Gastrocnemius medialis (tissue), 4 donors: Measurements from ENCODE around the gene UNC119. TPM values are rescaled to one million over a fixed set of nuclear protein-coding genes. Genes with fewer than 3 reads are reported as not detected.
A peak's percentile ranks its signal among the peaks of the same experiment; 100 is the strongest.

Experiments
- ATAC-seq, 2 donors: fragments of 150-250 bp; one replicate each; pipeline ENCODE4 v1.9.1; 2016
- DNase-seq, 2 donors: peaks; one replicate each; pipeline ENCODE4 v3.0.0-alpha.2; 2019
- H3K27ac ChIP-seq, 4 donors: fragments of 200-600 bp; sonication (generic); 1 replicate in 1 of 4; 2 replicates in 3 of 4; pipeline ENCODE4 v1.5.1; 2016 to 2018; ENCODE audit warnings: mild to moderate bottlenecking in 2 of 4, moderate library complexity in 1 of 4
- H3K27me3 ChIP-seq, 3 donors: fragments of 200-600 bp; sonication (generic) in 2 of 3; 1 replicate in 1 of 3; 2 replicates in 2 of 3; pipeline versions ENCODE4 v1.5.1 to v1.6.0; 2016 to 2019; ENCODE audit warnings: mild to moderate bottlenecking in 1 of 3, moderate library complexity in 1 of 3
- H3K36me3 ChIP-seq, 2 donors: fragments of 200-600 bp; sonication (generic) in 1 of 2; one replicate each; pipeline ENCODE4 v1.5.1; 2017 to 2018
- H3K4me1 ChIP-seq, 2 donors: fragments of 200-600 bp; sonication (generic) in 1 of 2; one replicate each; pipeline ENCODE4 v1.5.1; 2016 to 2017; ENCODE audit warnings: mild to moderate bottlenecking in 2 of 2
- H3K4me3 ChIP-seq, 4 donors: fragments of 200-600 bp; sonication (generic) in 3 of 4; 1 replicate in 1 of 4; 2 replicates in 3 of 4; pipeline ENCODE4 v1.5.1; 2016 to 2019; ENCODE audit warnings: mild to moderate bottlenecking in 2 of 4
- H3K9me3 ChIP-seq, 3 donors: fragments of 200-600 bp; sonication (generic) in 2 of 3; 1 replicate in 1 of 3; 2 replicates in 2 of 3; pipeline ENCODE4 v1.5.1; 2016 to 2019
- POLR2A ChIP-seq, 2 donors: fragments of 450-650 bp; IDR thresholded peaks; one replicate each; pipeline ENCODE4 v1.6.1; 2017; ENCODE audit warnings: antibody characterized with exemption in 2 of 2, mild to moderate bottlenecking in 2 of 2, moderate library complexity in 2 of 2
- in situ Hi-C, 4 donors: fragments of 200-750 bp; cut with MboI; loops; one replicate each; pipeline versions ENCODE4 v1.15.0 to v1.8.0; 2017; ENCODE audit warnings: low sequenced_read_pairs in 4 of 4
- intact Hi-C: fragments of 100-400 bp; cut with DNase I; formaldehyde crosslinking; loops from one replicate; pipeline ENCODE4 v1.15.1; 2023; ENCODE audit warnings: low total_unique reads
- total RNA-seq, 4 donors: library from RNA; depleted of rRNA; stranded (reverse); fragments of >200 nt; gene quantifications; one replicate each; pipeline versions ENCODE4 v1.1.0 to v1.2.3, GENCODE V29; 2016
- TF ChIP-seq, protein P1 (sequence below), 5 experiments: fragments of 450-650 bp in 3 of 5; fragments of 200-600 bp in 2 of 5; sonication (generic) in 2 of 5; IDR thresholded peaks in 4 of 5; conservative IDR thresholded peaks in 1 of 5; 1 replicate in 4 of 5; 2 replicates in 1 of 5; pipeline ENCODE4 v1.5.1; 2016 to 2019; ENCODE audit warnings: antibody characterized with exemption in 5 of 5, mild to moderate bottlenecking in 3 of 5, moderate library complexity in 3 of 5

Gene UNC119
- total RNA-seq, 4 donors from 2014 or later, result 3.1 to 10.2 (median 6.3) TPM

- intact Hi-C loops, result loop anchor here (2.0 kb wide), 1 partner anchor 73 kb away; the partner anchor contains the start of gene BLTP2
- DNase-seq (peak; percentile 95 to 96), ATAC-seq (peak; percentile 93 to 97)
- Histone ChIP-seq H3K9me3 (no peaks in the 10 kb centered on the region), H3K4me3 (peak within 1 kb of the TSS; percentile 70 to 98 (median 89)), H3K4me1 (peaks cover 20 to 25% of the 10 kb centered on the region in 2 donors), H3K36me3 (no peaks in the 10 kb centered on the region), H3K27ac (peak within 1 kb of the TSS; percentile 84 to 88 (median 87)), H3K27me3 (no peaks in the 10 kb centered on the region)
- TF ChIP-seq, protein P1, sequence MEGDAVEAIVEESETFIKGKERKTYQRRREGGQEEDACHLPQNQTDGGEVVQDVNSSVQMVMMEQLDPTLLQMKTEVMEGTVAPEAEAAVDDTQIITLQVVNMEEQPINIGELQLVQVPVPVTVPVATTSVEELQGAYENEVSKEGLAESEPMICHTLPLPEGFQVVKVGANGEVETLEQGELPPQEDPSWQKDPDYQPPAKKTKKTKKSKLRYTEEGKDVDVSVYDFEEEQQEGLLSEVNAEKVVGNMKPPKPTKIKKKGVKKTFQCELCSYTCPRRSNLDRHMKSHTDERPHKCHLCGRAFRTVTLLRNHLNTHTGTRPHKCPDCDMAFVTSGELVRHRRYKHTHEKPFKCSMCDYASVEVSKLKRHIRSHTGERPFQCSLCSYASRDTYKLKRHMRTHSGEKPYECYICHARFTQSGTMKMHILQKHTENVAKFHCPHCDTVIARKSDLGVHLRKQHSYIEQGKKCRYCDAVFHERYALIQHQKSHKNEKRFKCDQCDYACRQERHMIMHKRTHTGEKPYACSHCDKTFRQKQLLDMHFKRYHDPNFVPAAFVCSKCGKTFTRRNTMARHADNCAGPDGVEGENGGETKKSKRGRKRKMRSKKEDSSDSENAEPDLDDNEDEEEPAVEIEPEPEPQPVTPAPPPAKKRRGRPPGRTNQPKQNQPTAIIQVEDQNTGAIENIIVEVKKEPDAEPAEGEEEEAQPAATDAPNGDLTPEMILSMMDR (IDR thresholded peaks at IDR 0.05 in 4 of 5, conservative IDR thresholded peaks at IDR 0.05 in 1 of 5), result no peak
- TF ChIP-seq POLR2A (IDR thresholded peaks at IDR 0.05), result peak; percentile 81 to 87
- in situ Hi-C loops, result loop anchor here in 1 of 4 donors (25.0 kb wide), 1 partner anchor 91 kb away; the partner anchor contains the start of genes SDF2 and SUPT6H
Observed at GRCh38 chr17:28571361-28572122, 19.1 kb upstream of the UNC119 start, which contains the start of gene PIGS. PIGS (minus strand) TSS chr17:28571524; CDS start chr17:28571496, 28 bp downstream.

GRCh38 chr17:28570716-28571360, 18.4 kb upstream of the UNC119 start:
- ATAC-seq (peak; percentile 37 to 45), DNase-seq (peak; percentile 23 to 35)
- in situ Hi-C loops (loop anchor here in 1 of 4 donors (25.0 kb wide), 1 partner anchor 91 kb away; the partner anchor contains the start of genes SDF2 and SUPT6H), intact Hi-C loops (loop anchor here (2.0 kb wide), 1 partner anchor 74 kb away; the partner anchor contains the start of gene BLTP2)
- TF ChIP-seq, protein P1 (IDR thresholded peaks at IDR 0.05 in 4 of 5, conservative IDR thresholded peaks at IDR 0.05 in 1 of 5), result no peak
- no peak for TF ChIP-seq POLR2A (IDR thresholded peaks at IDR 0.05)
- peak overlapping the region; percentile 84 to 88 (median 87) for H3K27ac ChIP-seq
- peak overlapping the region; percentile 70 to 98 (median 89) for H3K4me3 ChIP-seq
- no peaks in the 10 kb centered on the region for H3K27me3 ChIP-seq
- peaks cover 20 to 25% of the 10 kb centered on the region in 2 donors for H3K4me1 ChIP-seq
- H3K36me3 ChIP-seq, result no peaks in the 10 kb centered on the region
- no peaks in the 10 kb centered on the region for H3K9me3 ChIP-seq

- intact Hi-C loops, result no loop called here
- TF ChIP-seq, protein P1 (IDR thresholded peaks at IDR 0.05 in 4 of 5, conservative IDR thresholded peaks at IDR 0.05 in 1 of 5), result no peak
- no peak for TF ChIP-seq POLR2A (IDR thresholded peaks at IDR 0.05)
- peaks cover 20 to 25% of the 10 kb centered on the region in 2 donors for H3K4me1 ChIP-seq
- no peak overlapping the region for H3K27ac ChIP-seq
- DNase-seq (no peak), ATAC-seq (no peak)
- H3K36me3 ChIP-seq, result no peaks in the 10 kb centered on the region
- H3K27me3 ChIP-seq, result no peaks in the 10 kb centered on the region
- no peaks in the 10 kb centered on the region for H3K9me3 ChIP-seq
- no peak overlapping the region for H3K4me3 ChIP-seq
- in situ Hi-C loops, result loop anchor here in 1 of 4 donors (25.0 kb wide), 1 partner anchor 93 kb away; the partner anchor contains the start of genes SDF2 and SUPT6H
Observed at GRCh38 chr17:28569446-28569845, 17.0 kb upstream of the UNC119 start.

DNA sequence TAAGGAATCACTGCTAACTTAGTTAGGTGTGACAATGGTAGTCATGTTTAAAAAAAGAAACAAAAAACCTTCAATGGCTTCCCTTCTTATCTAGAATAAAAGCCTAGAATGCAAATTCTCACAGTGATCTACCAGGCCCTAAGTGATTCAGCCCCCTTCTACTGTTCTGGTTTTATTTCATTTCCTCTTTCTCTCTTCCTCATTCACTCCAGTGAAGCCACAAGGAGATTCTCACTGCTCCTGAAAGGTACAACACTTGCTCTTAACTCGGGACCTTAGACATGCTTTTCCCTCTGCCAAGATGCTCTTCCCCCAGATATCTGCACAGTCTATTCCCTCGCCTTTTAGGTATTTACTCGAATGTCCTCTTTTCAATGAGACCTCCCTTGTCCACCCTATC, 15.2 kb upstream of the UNC119 start:
- in situ Hi-C loops, result loop anchor here in 1 of 4 donors (25.0 kb wide), 1 partner anchor 95 kb away; the partner anchor contains the start of genes SDF2 and SUPT6H

More for the DNA sequence above, 15.2 kb upstream of the UNC119 start:
- Histone ChIP-seq H3K4me1 (peaks cover 17 to 25% of the 10 kb centered on the region in 2 donors), H3K27me3 (no peaks in the 10 kb centered on the region), H3K27ac (no peak overlapping the region), H3K36me3 (peaks cover 0 to 15% of the 10 kb centered on the region in 2 donors), H3K9me3 (no peaks in the 10 kb centered on the region), H3K4me3 (no peak overlapping the region)
- no peak for DNase-seq
- ATAC-seq, result no peak
- intact Hi-C loops, result no loop called here
- TF ChIP-seq, protein P1 (IDR thresholded peaks at IDR 0.05 in 4 of 5, conservative IDR thresholded peaks at IDR 0.05 in 1 of 5), result no peak
- TF ChIP-seq POLR2A (IDR thresholded peaks at IDR 0.05), result no peak
